ENCODE measurements around the gene TRIOBP.

DNA sequence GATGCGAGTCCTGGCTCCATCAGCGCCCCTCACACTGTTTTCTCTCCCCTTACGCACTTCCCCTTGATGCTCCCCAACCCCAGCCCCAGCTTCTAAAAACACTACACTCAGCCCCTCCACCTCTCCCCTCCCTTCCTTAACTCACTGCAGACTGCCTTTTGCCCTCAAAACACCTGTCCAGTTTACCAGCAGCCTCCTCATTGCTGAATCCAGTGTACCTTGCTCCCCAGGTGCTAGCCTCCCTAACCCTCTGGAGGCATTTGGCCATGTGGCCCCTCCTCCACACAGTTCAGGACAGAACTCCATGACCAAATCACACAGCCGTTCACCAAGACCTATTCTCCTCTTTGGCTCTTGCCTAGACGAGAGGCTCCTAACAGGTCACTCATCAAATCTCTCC lies 123.5 kb downstream of the TRIOBP start:
- TF ChIP-seq, protein P1, sequence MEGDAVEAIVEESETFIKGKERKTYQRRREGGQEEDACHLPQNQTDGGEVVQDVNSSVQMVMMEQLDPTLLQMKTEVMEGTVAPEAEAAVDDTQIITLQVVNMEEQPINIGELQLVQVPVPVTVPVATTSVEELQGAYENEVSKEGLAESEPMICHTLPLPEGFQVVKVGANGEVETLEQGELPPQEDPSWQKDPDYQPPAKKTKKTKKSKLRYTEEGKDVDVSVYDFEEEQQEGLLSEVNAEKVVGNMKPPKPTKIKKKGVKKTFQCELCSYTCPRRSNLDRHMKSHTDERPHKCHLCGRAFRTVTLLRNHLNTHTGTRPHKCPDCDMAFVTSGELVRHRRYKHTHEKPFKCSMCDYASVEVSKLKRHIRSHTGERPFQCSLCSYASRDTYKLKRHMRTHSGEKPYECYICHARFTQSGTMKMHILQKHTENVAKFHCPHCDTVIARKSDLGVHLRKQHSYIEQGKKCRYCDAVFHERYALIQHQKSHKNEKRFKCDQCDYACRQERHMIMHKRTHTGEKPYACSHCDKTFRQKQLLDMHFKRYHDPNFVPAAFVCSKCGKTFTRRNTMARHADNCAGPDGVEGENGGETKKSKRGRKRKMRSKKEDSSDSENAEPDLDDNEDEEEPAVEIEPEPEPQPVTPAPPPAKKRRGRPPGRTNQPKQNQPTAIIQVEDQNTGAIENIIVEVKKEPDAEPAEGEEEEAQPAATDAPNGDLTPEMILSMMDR (conservative IDR thresholded peaks at IDR 0.05; ENCODE audit: low read depth, low read length), result no peak
- no peak for TF ChIP-seq EZH2 (IDR thresholded peaks at IDR 0.05; ENCODE audit: borderline replicate concordance, low read depth, low read length, poor library complexity, severe bottlenecking)
